Measurements from ENCODE around the gene GAD1.

Gene GAD1

GRCh38 chr2:170823898-170824215 is 7.2 kb downstream of the GAD1 start:
- H3K36me3 ChIP-seq (ENCODE audit: low read depth) = no peaks in the 10 kb centered on the region
- H3K9me3 ChIP-seq (ENCODE audit: severe bottlenecking) = no peaks in the 10 kb centered on the region
- no peaks in the 10 kb centered on the region for H3K27me3 ChIP-seq (ENCODE audit: insufficient read depth, poor library complexity, severe bottlenecking)
- DNase-seq (ENCODE audit: low spot score) (no peak), ATAC-seq (ENCODE audit: low read depth) (no peak)
- TF ChIP-seq CTCF (IDR thresholded peaks at IDR 0.05; ENCODE audit: poor library complexity, severe bottlenecking) = no peak
- H3K27ac ChIP-seq (ENCODE audit: poor library complexity, severe bottlenecking) = no peak overlapping the region
- H3K4me1 ChIP-seq (ENCODE audit: insufficient read depth, poor library complexity, severe bottlenecking) = no peaks in the 10 kb centered on the region
- H3K4me3 ChIP-seq (ENCODE audit: severe bottlenecking) = no peak overlapping the region

GRCh38 chr2:170824526-170825015 is 7.9 kb downstream of the GAD1 start:
- ATAC-seq (ENCODE audit: low read depth) = no peak
- Histone ChIP-seq H3K4me3 (ENCODE audit: severe bottlenecking) (no peak overlapping the region), H3K27me3 (ENCODE audit: insufficient read depth, poor library complexity, severe bottlenecking) (no peaks in the 10 kb centered on the region)

GRCh38 chr2:170827841-170828532 is 11.3 kb downstream of the GAD1 start:
- H3K27me3 ChIP-seq (ENCODE audit: insufficient read depth, poor library complexity, severe bottlenecking) = no peaks in the 10 kb centered on the region
- no peak overlapping the region for H3K4me3 ChIP-seq (ENCODE audit: severe bottlenecking)
- no peak overlapping the region for H3K27ac ChIP-seq (ENCODE audit: poor library complexity, severe bottlenecking)
- no peak for ATAC-seq (ENCODE audit: low read depth)
- no peaks in the 10 kb centered on the region for H3K36me3 ChIP-seq (ENCODE audit: low read depth)
- H3K4me1 ChIP-seq (ENCODE audit: insufficient read depth, poor library complexity, severe bottlenecking) = no peaks in the 10 kb centered on the region
- no peak for DNase-seq (ENCODE audit: low spot score)
- no peaks in the 10 kb centered on the region for H3K9me3 ChIP-seq (ENCODE audit: severe bottlenecking)
- no peak for TF ChIP-seq CTCF (IDR thresholded peaks at IDR 0.05; ENCODE audit: poor library complexity, severe bottlenecking)

More at GRCh38 chr2:170824526-170825015, 7.9 kb downstream of the GAD1 start:
- Histone ChIP-seq H3K36me3 (ENCODE audit: low read depth) (no peaks in the 10 kb centered on the region), H3K4me1 (ENCODE audit: insufficient read depth, poor library complexity, severe bottlenecking) (no peaks in the 10 kb centered on the region), H3K27ac (ENCODE audit: poor library complexity, severe bottlenecking) (no peak overlapping the region), H3K9me3 (ENCODE audit: severe bottlenecking) (no peaks in the 10 kb centered on the region)
- no peak for DNase-seq (ENCODE audit: low spot score)
- TF ChIP-seq CTCF (IDR thresholded peaks at IDR 0.05; ENCODE audit: poor library complexity, severe bottlenecking) = no peak

- TF ChIP-seq CTCF (IDR thresholded peaks at IDR 0.05; ENCODE audit: poor library complexity, severe bottlenecking) = no peak
- H3K36me3 ChIP-seq (ENCODE audit: low read depth) = no peaks in the 10 kb centered on the region
- no peaks in the 10 kb centered on the region for H3K4me1 ChIP-seq (ENCODE audit: insufficient read depth, poor library complexity, severe bottlenecking)
- H3K27ac ChIP-seq (ENCODE audit: poor library complexity, severe bottlenecking) = no peak overlapping the region
- no peaks in the 10 kb centered on the region for H3K9me3 ChIP-seq (ENCODE audit: severe bottlenecking)
- ATAC-seq (ENCODE audit: low read depth) (no peak), DNase-seq (ENCODE audit: low spot score) (no peak)
- no peak overlapping the region for H3K4me3 ChIP-seq (ENCODE audit: severe bottlenecking)
- no peaks in the 10 kb centered on the region for H3K27me3 ChIP-seq (ENCODE audit: insufficient read depth, poor library complexity, severe bottlenecking)
Observed at GRCh38 chr2:170828533-170828916, 11.8 kb downstream of the GAD1 start.

- DNase-seq (ENCODE audit: low spot score) (no peak), ATAC-seq (ENCODE audit: low read depth) (no peak)
- H3K27me3 ChIP-seq (ENCODE audit: insufficient read depth, poor library complexity, severe bottlenecking) = no peaks in the 10 kb centered on the region
Observed at GRCh38 chr2:170829036-170829435, 12.3 kb downstream of the GAD1 start.

More at GRCh38 chr2:170829036-170829435, 12.3 kb downstream of the GAD1 start:
- Histone ChIP-seq H3K4me3 (ENCODE audit: severe bottlenecking) (no peak overlapping the region), H3K9me3 (ENCODE audit: severe bottlenecking) (no peaks in the 10 kb centered on the region), H3K4me1 (ENCODE audit: insufficient read depth, poor library complexity, severe bottlenecking) (no peaks in the 10 kb centered on the region), H3K27ac (ENCODE audit: poor library complexity, severe bottlenecking) (no peak overlapping the region), H3K36me3 (ENCODE audit: low read depth) (no peaks in the 10 kb centered on the region)
- no peak for TF ChIP-seq CTCF (IDR thresholded peaks at IDR 0.05; ENCODE audit: poor library complexity, severe bottlenecking)
